COLO668 (cell line): Measurements from ENCODE around the gene IVD.
"Not testable (repeated sequence)": the region's sequence is repeated elsewhere in the genome, so short reads cannot be mapped to it uniquely, and the experiment has no call there.

ENCODE experiments used
- DNase-seq: peaks from one replicate; lab custom pipeline; 2025; ENCODE audit not compliant: unreplicated experiment; lab: John Stamatoyannopoulos, UW

The IVD gene

GRCh38 chr15:40453941-40454340 lies 48.3 kb downstream of the IVD start:
- not testable (repeated sequence) for DNase-seq

DNA sequence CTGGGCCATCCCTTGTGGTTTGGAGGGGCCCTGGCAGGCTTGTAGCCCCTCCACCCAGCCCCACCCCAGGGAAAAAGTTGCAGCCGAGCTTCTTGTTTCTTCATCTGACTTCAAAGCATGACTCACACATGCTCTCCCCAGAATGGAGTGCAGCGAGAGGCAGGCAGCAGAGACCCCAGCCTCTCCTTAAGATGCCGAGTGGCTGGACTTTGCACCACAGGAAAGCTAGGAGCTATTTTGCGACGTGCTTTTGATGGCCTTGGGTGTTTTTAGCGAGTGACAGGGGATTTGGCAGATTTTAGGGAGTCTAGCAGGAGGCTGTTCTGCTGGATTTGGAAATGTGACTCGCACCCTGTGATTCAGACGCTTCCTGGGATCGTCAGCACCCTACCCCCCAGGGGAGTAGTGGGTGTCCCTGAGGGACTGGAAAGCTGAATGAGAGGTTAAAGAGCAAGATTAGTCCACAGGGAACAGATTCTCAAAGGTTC lies 49.4 kb downstream of the IVD start:
- no peak for DNase-seq

DNA sequence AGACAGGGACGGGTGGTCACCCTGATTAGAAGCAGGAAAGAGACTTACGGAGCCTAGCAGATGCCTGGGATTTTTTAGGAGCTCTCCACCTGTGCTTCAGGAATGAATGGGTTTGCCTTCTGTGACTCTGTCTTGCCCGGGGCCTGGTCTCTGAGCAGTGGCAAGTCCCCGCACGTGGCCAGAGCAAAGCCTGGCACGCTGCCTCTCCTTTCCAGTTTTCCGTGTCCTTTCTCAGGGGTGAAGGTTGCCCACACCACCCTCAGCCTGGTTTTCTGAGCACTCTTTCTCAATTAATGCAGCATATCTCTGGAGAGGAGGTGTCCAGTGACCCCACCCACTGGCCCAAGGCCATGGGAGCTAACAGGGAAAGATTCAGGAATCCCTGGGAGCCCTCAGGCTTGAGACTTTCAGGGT lies 50.7 kb downstream of the IVD start:
- no peak for DNase-seq

- no peak for DNase-seq
These were observed 51.1 kb downstream of the IVD start for GRCh38 chr15:40456738-40457137.

- no peak for DNase-seq
These were observed 53.1 kb downstream of the IVD start for GRCh38 chr15:40458495-40459371.

- no peak for DNase-seq
These were observed 53.9 kb downstream of the IVD start for GRCh38 chr15:40459391-40460015.

GRCh38 chr15:40460404-40460803 lies 54.8 kb downstream of the IVD start:
- DNase-seq: no peak

- DNase-seq: no peak
These were observed 56.4 kb downstream of the IVD start for GRCh38 chr15:40461958-40462357.

- no peak for DNase-seq
These were observed 57.7 kb downstream of the IVD start for GRCh38 chr15:40463279-40463678.

DNA sequence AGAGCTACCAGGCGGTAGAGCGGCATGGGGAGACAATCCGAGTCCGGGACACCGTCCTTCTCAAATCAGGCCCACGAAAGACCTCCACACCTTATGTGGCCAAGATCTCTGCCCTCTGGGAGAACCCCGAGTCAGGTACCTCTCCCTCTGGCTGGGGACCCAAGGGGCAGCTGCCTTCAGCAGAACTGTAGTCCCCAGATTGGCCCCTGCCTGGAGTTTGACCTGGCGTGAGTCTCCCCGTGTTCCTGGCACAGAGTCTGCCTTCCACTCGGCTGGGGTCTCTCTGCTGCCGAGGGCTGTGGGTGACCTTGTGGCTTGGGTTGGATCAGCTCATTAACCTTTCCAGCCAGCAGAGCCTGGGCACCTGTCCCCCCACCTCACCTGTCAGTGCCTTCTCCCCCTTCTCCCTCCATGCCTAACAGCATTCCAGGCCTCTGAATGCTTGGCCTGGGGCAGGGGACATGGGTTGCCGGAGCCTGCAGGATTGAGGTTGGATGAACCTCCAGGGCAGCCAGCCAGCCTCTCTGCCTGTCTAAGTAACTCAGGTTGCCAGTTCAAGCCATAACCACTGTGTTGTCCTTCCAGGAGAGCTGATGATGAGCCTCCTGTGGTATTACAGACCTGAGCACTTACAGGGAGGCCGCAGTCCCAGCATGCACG lies 58.4 kb downstream of the IVD start:
- no peak for DNase-seq

DNA sequence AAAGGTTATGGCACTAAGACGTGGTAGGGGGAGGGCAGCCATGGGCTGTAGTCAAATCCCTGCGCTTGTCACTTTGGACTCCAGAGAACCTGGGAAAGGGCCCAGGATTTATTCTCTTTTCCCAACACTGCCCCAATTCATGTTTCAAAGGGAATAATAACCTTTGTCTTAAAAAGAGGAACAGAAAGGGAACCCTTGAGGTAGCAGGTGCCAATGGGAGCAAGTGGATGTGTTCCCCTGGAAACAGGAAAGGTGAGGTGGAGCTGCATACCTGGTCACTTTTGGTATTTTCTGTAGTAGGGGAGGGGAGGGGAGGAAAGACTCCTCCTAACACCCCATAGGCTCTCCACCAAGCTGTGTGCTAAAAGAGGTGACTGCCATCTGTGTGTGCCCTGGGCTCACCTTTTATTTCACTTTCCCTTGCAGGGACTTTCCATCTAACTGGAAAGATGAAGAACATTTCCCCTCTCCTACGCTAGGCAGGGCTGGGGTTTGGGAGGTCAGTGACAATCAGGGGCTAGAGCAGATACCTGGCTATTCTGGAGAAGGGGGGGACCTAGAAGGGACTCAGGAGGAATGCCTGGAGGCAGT lies 59.1 kb downstream of the IVD start:
- DNase-seq: no peak

DNA sequence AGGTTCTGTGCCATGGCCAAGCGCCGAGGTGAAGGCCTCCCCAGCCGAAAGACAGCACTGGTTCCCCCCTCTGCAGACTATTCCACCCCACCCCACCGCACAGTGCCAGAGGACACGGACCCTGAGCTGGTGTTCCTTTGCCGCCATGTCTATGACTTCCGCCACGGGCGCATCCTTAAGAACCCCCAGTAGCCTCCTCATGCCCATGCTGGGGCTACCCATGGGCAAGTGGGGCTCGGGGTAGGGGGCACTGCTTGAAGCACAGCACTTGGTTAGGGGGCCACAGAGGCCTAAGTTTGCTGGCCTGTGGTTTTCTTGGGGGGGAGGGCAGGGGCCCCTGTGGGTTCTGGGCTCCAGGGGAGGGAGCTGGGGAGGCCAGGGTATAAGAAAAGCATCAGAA lies 60.3 kb downstream of the IVD start:
- DNase-seq: no peak

- DNase-seq: no peak
These were observed 61.0 kb downstream of the IVD start for GRCh38 chr15:40466426-40467260.

- no peak for DNase-seq
These were observed 61.6 kb downstream of the IVD start for GRCh38 chr15:40467261-40467615.

DNA sequence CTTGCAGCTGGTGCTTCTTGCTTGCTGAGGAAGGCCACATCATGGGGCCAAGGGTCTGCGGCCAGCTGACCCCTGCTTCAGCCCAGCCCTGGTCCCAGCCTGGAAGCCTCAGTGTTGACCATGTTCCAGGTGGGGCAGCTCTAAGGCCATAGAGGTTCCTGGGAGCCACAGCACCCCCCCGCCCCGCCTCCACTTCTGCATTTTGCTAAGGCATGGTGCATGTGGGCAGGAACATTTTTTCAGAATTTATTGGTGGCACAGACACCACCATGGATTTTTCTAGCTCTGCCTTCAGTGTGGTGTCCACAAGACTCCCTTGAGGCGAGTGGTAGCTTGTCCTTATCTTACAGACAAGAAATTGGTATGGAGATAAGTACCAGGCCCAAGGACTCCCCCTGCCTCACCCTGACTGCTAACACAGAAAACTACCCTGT lies 63.3 kb downstream of the IVD start:
- DNase-seq: no peak

GRCh38 chr15:40469776-40470390 lies 64.3 kb downstream of the IVD start:
- no peak for DNase-seq

DNA sequence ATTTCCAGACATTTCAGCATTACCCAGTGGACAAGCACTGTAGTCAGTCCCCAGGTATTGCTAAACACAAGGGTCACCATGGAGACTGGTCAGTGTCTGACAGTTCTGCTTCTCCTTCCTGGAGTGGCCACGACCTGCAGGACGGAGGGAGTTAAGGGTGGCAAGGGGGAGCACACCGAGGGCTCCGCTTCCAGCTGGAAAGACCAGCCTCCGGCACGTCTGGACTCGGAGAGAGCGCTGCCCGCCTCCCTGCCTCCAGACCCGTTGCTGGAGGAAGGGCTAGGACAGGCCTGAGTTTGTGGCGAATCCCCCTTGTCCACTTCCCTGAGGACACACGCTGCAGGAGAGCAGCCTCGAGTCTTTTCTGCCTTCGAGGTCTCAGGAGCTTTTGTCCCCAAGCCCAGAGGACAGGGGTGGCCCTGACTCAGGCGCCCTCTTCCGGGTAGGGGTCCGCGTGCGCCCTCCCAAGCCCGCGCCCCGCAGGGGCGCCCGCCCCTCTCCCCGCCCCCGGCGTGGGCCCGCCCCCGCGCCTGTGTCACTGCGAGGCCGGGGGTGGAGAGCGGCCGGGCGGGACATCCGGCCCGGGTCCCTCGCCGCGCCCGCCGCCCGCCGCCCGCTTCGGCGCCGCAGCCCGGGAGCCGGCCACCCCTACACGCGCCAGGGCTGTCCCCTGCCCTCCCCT lies 65.0 kb downstream of the IVD start, which contains the start of gene CHST14:
TSS of gene CHST14 (plus strand) at position 562 of the 682 bp plus-strand sequence. CDS start 230 bp downstream, outside the sequence.
- DNase-seq: peak; percentile 72
